ENCODE data around the gene ZSCAN5A. TPM values are rescaled to one million over a fixed set of nuclear protein-coding genes. Genes with fewer than 3 reads are reported as not detected.
"Not testable (repeated sequence)": the region's sequence is repeated elsewhere in the genome, so short reads cannot be mapped to it uniquely, and the experiment has no call there.

Gene ZSCAN5A
- total RNA-seq, 4 donors from 2014 or later, result 1.3 to 20.7 (median 12.3) TPM

DNA sequence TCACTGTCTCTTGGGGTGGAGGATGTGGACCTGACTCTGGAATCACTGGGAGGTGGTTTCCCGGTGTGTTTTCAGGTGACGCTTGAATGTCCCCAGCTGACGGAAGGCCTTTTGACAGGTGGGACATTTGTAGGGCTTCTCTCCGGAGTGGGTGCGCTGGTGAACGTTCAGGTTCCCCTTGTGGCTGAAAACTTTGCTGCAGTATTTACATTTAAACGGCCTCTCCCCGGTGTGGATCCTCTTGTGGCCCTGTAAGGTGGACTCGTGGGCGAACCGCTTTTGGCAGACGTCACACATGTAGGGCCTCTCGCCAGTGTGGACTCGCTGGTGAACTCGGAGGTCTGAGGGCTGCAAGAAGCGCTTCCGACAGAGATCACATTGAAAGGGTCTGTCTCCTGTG is 124.9 kb downstream of the ZSCAN5A start:
- no peaks in the 10 kb centered on the region for H3K4me1 ChIP-seq
- intact Hi-C loops (cut with DNase I; ENCODE audit: low total_unique reads), result no loop called here
- H3K9me3 ChIP-seq, result no peaks in the 10 kb centered on the region
- no peak overlapping the region for H3K4me3 ChIP-seq
- TF ChIP-seq POLR2A (IDR thresholded peaks at IDR 0.05) (no peak), CTCF (IDR thresholded peaks at IDR 0.05) (no peak)
- DNase-seq, result no peak
- no peaks in the 10 kb centered on the region for H3K27me3 ChIP-seq
- no peak overlapping the region for H3K27ac ChIP-seq
- no peaks in the 10 kb centered on the region for H3K36me3 ChIP-seq

- intact Hi-C loops (cut with DNase I; ENCODE audit: low total_unique reads), result no loop called here
- DNase-seq, result no peak
- TF ChIP-seq POLR2A (IDR thresholded peaks at IDR 0.05), result no peak
- TF ChIP-seq CTCF (IDR thresholded peaks at IDR 0.05), result no peak
- H3K27me3 ChIP-seq, result no peaks in the 10 kb centered on the region
- H3K27ac ChIP-seq, result no peak overlapping the region
- H3K36me3 ChIP-seq, result no peaks in the 10 kb centered on the region
- no peaks in the 10 kb centered on the region for H3K9me3 ChIP-seq
- no peaks in the 10 kb centered on the region for H3K4me1 ChIP-seq
- no peak overlapping the region for H3K4me3 ChIP-seq
These were observed 136.9 kb downstream of the ZSCAN5A start for GRCh38 chr19:56177564-56178243.

GRCh38 chr19:56176881-56177280 is 137.8 kb downstream of the ZSCAN5A start:
- Histone ChIP-seq H3K36me3 (no peaks in the 10 kb centered on the region), H3K27me3 (no peaks in the 10 kb centered on the region), H3K27ac (no peak overlapping the region), H3K9me3 (no peaks in the 10 kb centered on the region), H3K4me1 (no peaks in the 10 kb centered on the region), H3K4me3 (no peak overlapping the region)
- no peak for TF ChIP-seq CTCF (IDR thresholded peaks at IDR 0.05)
- no peak for TF ChIP-seq POLR2A (IDR thresholded peaks at IDR 0.05)
- intact Hi-C loops (cut with DNase I; ENCODE audit: low total_unique reads), result no loop called here
- no peak for DNase-seq

DNA sequence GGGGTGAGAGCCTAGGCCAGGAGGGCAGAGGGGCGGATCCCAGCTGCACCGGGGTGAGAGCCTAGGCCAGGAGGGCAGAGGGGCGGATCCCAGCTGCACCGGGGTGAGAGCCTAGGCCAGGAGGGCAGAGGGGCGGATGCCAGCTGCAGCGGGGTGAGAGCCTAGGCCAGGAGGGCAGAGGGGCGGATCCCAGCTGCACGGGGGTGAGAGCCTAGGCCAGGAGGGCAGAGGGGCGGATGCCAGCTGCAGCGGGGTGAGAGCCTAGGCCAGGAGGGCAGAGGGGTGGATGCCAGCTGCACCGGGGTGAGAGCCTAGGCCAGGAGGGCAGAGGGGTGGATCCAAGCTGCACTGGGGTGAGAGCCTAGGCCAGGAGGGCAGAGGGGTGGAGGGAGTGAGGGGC is 138.3 kb downstream of the ZSCAN5A start:
- H3K4me1 ChIP-seq; H3K36me3 ChIP-seq; H3K27me3 ChIP-seq; intact Hi-C loops (cut with DNase I; ENCODE audit: low total_unique reads); DNase-seq; H3K27ac ChIP-seq; H3K9me3 ChIP-seq; H3K4me3 ChIP-seq: not testable (repeated sequence)

DNA sequence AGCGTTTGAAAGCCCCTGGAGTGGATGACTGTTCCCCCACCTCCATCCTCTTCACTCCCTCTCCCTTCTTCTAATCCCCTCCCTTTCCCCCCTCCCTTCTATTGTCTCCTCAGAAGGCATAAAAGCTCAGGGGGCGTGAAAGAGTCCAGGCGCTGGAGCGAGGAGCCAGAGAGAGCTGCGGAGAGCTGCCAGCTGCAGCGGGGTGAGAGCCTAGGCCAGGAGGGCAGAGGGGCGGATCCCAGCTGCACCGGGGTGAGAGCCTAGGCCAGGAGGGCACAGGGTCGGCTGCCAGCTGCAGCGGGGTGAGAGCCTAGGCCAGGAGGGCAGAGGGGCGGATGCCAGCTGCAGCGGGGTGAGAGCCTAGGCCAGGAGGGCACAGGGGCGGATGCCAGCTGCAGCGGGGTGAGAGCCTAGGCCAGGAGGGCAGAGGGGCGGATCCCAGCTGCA is 138.8 kb downstream of the ZSCAN5A start, which contains the start of gene GALP:
GALP (plus strand) TSS at position 148 of the 447 bp plus-strand sequence. CDS start 1,101 bp downstream, outside the sequence.
- H3K9me3 ChIP-seq; H3K36me3 ChIP-seq; H3K27ac ChIP-seq; H3K27me3 ChIP-seq; DNase-seq; intact Hi-C loops (cut with DNase I; ENCODE audit: low total_unique reads); H3K4me3 ChIP-seq; H3K4me1 ChIP-seq: not testable (repeated sequence)

DNA sequence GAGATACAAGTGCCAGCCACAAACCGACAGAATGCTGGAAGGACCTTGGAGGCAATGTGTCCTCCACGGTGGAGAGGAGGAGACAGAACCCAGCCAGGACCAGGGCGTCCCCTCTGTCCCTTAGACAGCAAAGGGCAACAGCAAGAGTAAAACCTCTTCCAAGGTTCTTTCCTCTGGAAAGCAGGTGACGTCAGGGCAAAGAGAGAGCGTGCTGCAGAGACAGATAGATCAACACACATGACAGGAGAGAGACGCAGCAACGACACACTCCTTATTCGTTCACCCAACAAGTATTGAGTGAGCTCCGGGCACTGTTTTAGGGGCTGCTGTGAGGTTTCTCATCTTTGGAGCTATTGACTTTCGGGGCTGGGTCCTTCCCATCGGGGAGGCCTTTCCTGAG is 140.1 kb downstream of the ZSCAN5A start:
- H3K4me3 ChIP-seq, result no peak overlapping the region
- no peaks in the 10 kb centered on the region for H3K27me3 ChIP-seq
- H3K27ac ChIP-seq, result no peak overlapping the region
- no peaks in the 10 kb centered on the region for H3K4me1 ChIP-seq
- no peaks in the 10 kb centered on the region for H3K36me3 ChIP-seq
- DNase-seq, result no peak
- intact Hi-C loops (cut with DNase I; ENCODE audit: low total_unique reads), result loop anchor here (5.0 kb wide), 1 partner anchor 97 kb away; no protein-coding TSS in a partner anchor
- H3K9me3 ChIP-seq, result no peaks in the 10 kb centered on the region
- TF ChIP-seq POLR2A (IDR thresholded peaks at IDR 0.05) (no peak), CTCF (IDR thresholded peaks at IDR 0.05) (no peak)

Data from uterus (tissue), 4 donors.